ENCODE measurements around the gene ST8SIA1. TPM values are rescaled to one million over a fixed set of nuclear protein-coding genes. Genes with fewer than 3 reads are reported as not detected.

The ST8SIA1 gene
- total and polyA plus RNA-seq, 2 of the 8 experiments (the other 6 are each of a cell fraction or from before 2014, with no cell fraction given) = 1.9 to 4.4 TPM

GRCh38 chr12:22348208-22348607 lies 13.7 kb upstream of the ST8SIA1 start:
- H3K27me3 ChIP-seq (replicated peaks in 1 of 4; ENCODE audit: control insufficient read depth in 3 of 4, extremely low read depth in 1 of 4, insufficient read depth in 3 of 4, low read length in 3 of 4) = no peaks in the 10 kb centered on the region
- H3K27ac ChIP-seq (ENCODE audit: low read depth, low read length) = no peak overlapping the region
- H4K5ac ChIP-seq (ENCODE audit: insufficient read length, low read depth, low read length) = no peak overlapping the region
- no peak overlapping the region for H3K14ac ChIP-seq (ENCODE audit: insufficient read length)
- H3K4me3 ChIP-seq (ENCODE audit: extremely low read depth in 1 of 4, insufficient read depth in 2 of 4, low read depth in 3 of 4, low read length in 4 of 4) = no peak overlapping the region
- H3K9me3 ChIP-seq (ENCODE audit: insufficient read depth in 2 of 2, low read depth in 1 of 2, low read length in 1 of 2) = no peaks in the 10 kb centered on the region
- no peak overlapping the region for H3K23ac ChIP-seq (ENCODE audit: insufficient read length)
- H3K56ac ChIP-seq (replicated peaks; ENCODE audit: insufficient read length, low read depth, low read length) = no peak overlapping the region
- TF ChIP-seq CTBP2 (IDR thresholded peaks at IDR 0.05; ENCODE audit: borderline replicate concordance, insufficient read depth, insufficient read length, low read length) (no peak), SAP30 (IDR thresholded peaks at IDR 0.05; ENCODE audit: insufficient read depth, insufficient replicate concordance, low read length) (no peak), MAFK (IDR thresholded peaks at IDR 0.05; ENCODE audit: low read depth, low read length) (no peak), SP2 (IDR thresholded peaks at IDR 0.05; ENCODE audit: low read length) (no peak), SIX5 (IDR thresholded peaks at IDR 0.05; ENCODE audit: low read depth, low read length) (no peak), NRF1 (IDR thresholded peaks at IDR 0.05; ENCODE audit: low read depth, low read length) (no peak), TEAD4 (IDR thresholded peaks at IDR 0.05; ENCODE audit: low read depth, low read length) (no peak), SRF (IDR thresholded peaks at IDR 0.05; ENCODE audit: low read depth, low read length) (no peak), BCL11A (IDR thresholded peaks at IDR 0.05; ENCODE audit: low read depth in 2 of 2, low read length in 2 of 2) (no peak), RBBP5 (IDR thresholded peaks at IDR 0.05; ENCODE audit: borderline replicate concordance, low read depth, low read length) (no peak), SUZ12 (IDR thresholded peaks at IDR 0.05; ENCODE audit: low read length) (no peak), EP300 (IDR thresholded peaks at IDR 0.05; ENCODE audit: borderline replicate concordance in 1 of 2, low read depth in 2 of 2, low read length in 2 of 2) (no peak), EGR1 (IDR thresholded peaks at IDR 0.05; ENCODE audit: borderline replicate concordance, low read depth, low read length) (no peak), JUN (IDR thresholded peaks at IDR 0.05; ENCODE audit: low read depth, low read length) (no peak), HDAC6 (IDR thresholded peaks at IDR 0.05; ENCODE audit: low read depth, low read length) (no peak), POLR2AphosphoS5 (IDR thresholded peaks at IDR 0.05; ENCODE audit: low read depth, low read length) (no peak)
- H2BK12ac ChIP-seq (ENCODE audit: low read depth, low read length) = no peak overlapping the region
- H2BK5ac ChIP-seq (ENCODE audit: low read depth, low read length) = no peak overlapping the region
- no peak overlapping the region for H3K4ac ChIP-seq (replicated peaks; ENCODE audit: insufficient read length, low read depth, low read length)
- no peaks in the 10 kb centered on the region for H3K23me2 ChIP-seq (ENCODE audit: low read depth, low read length)
- H2BK120ac ChIP-seq (replicated peaks; ENCODE audit: low read depth, low read length) = no peak overlapping the region
- H4K8ac ChIP-seq (ENCODE audit: extremely low read depth, insufficient read depth, low read length) = no peak overlapping the region
- H3K79me2 ChIP-seq (ENCODE audit: control insufficient read depth in 1 of 2, insufficient read depth in 2 of 2, low read length in 2 of 2) = no peaks in the 10 kb centered on the region
- ChIA-PET POLR2A (ENCODE audit: partially characterized antibody) (no interaction called here), CTCF (ENCODE audit: partially characterized antibody) (interaction anchor here (1.0 kb wide), 1 partner anchor 13 kb away, joined by 5 read pairs; no protein-coding TSS in a partner anchor)
- H3K18ac ChIP-seq (ENCODE audit: extremely low read depth, low read length) = no peak overlapping the region
- H3K4me1 ChIP-seq (replicated peaks in 1 of 4; ENCODE audit: control insufficient read depth in 3 of 4, insufficient read depth in 4 of 4, low read length in 3 of 4) = no peaks in the 10 kb centered on the region
- no peaks in the 10 kb centered on the region for H3K36me3 ChIP-seq (ENCODE audit: control insufficient read depth in 2 of 4, insufficient read depth in 4 of 4, low read length in 3 of 4)
- FAIRE-seq (no peak), DNase-seq (ENCODE audit: low read depth in 1 of 2, low spot score in 2 of 2) (no peak)
- H4K91ac ChIP-seq (replicated peaks; ENCODE audit: insufficient read length, low read length) = no peak overlapping the region
- no peak overlapping the region for H2BK15ac ChIP-seq (ENCODE audit: low read length)
- no peaks in the 10 kb centered on the region for H3K79me1 ChIP-seq (ENCODE audit: low read depth, low read length)
- no peaks in the 10 kb centered on the region for H4K20me1 ChIP-seq (replicated peaks in 1 of 2; ENCODE audit: control insufficient read depth in 1 of 2, insufficient read depth in 2 of 2, low read length in 2 of 2)
- H2AFZ ChIP-seq (ENCODE audit: low read length) = no peak overlapping the region
- no peak overlapping the region for H3K4me2 ChIP-seq (ENCODE audit: insufficient read depth in 1 of 2, low read depth in 2 of 2, low read length in 2 of 2)
- no peak overlapping the region for H2BK20ac ChIP-seq (ENCODE audit: low read length)
- no peak overlapping the region for H3K9ac ChIP-seq (replicated peaks in 1 of 4; ENCODE audit: extremely low read depth in 1 of 4, low read depth in 3 of 4, low read length in 3 of 4)
- WGBS, 2 experiments (ENCODE audit: extremely low coverage in 1 of 2, insufficient coverage in 1 of 2, insufficient read length in 1 of 2, insufficient replicate concordance in 2 of 2, low coverage in 1 of 2, low lambda C conversion rate in 2 of 2, missing lambda C conversion rate in 1 of 2) = 90% methylated on average over 5 of the region's 5 CpGs; no CpG with 5 or more reads in 1 of the 2 experiments
- H2AK5ac ChIP-seq (ENCODE audit: low read depth, low read length) = no peak overlapping the region
